HG03175 (cell line): ENCODE measurements around the gene KAZN.

Experiments
- ATAC-seq: cut with Tn5 transposase; IDR thresholded peaks from one replicate; pipeline ENCODE4 v1.9.1; 2021; ENCODE audit warnings: mild to moderate bottlenecking, moderate library complexity; ENCODE audit not compliant: unreplicated experiment

The KAZN gene

GRCh38 chr1:14945132-14946010 is 346.9 kb downstream of the KAZN start:
- no peak for ATAC-seq

- ATAC-seq, result no peak
These were observed 347.5 kb downstream of the KAZN start for GRCh38 chr1:14946011-14946359.

- ATAC-seq, result no peak
These were observed 348.3 kb downstream of the KAZN start for GRCh38 chr1:14946684-14947238.

GRCh38 chr1:14947421-14947820 is 348.9 kb downstream of the KAZN start:
- ATAC-seq, result no peak

GRCh38 chr1:14948112-14948652 is 349.7 kb downstream of the KAZN start:
- no peak for ATAC-seq

- ATAC-seq, result no peak
These were observed 350.9 kb downstream of the KAZN start for GRCh38 chr1:14949270-14949835.

GRCh38 chr1:14949836-14950713 is 351.6 kb downstream of the KAZN start:
- ATAC-seq, result no peak

GRCh38 chr1:14951766-14952165 is 353.3 kb downstream of the KAZN start:
- no peak for ATAC-seq

GRCh38 chr1:14952626-14953314 is 354.3 kb downstream of the KAZN start:
- no peak for ATAC-seq

- no peak for ATAC-seq
These were observed 355.7 kb downstream of the KAZN start for GRCh38 chr1:14954210-14954609.

- ATAC-seq, result no peak
These were observed 356.4 kb downstream of the KAZN start for GRCh38 chr1:14954930-14955329.

GRCh38 chr1:14955402-14955801 is 356.9 kb downstream of the KAZN start:
- ATAC-seq, result no peak

- no peak for ATAC-seq
These were observed 357.5 kb downstream of the KAZN start for GRCh38 chr1:14955976-14956375.

GRCh38 chr1:14956579-14957195 is 358.2 kb downstream of the KAZN start:
- ATAC-seq, result no peak

- ATAC-seq, result no peak
These were observed 359.1 kb downstream of the KAZN start for GRCh38 chr1:14957375-14958098.

- no peak for ATAC-seq
These were observed 360.0 kb downstream of the KAZN start for GRCh38 chr1:14958249-14959058.

GRCh38 chr1:14959059-14959694 is 360.7 kb downstream of the KAZN start:
- no peak for ATAC-seq

GRCh38 chr1:14961661-14962267 is 363.3 kb downstream of the KAZN start:
- ATAC-seq, result no peak
